Prostate gland (tissue), 2 donors: ENCODE results near the gene TJP1.

Experiments used
- POLR2A ChIP-seq: fragments of 450-650 bp; IDR thresholded peaks from one replicate; pipeline ENCODE4 v1.6.1; 2016; ENCODE audit warnings: antibody characterized with exemption, mild to moderate bottlenecking
- TF ChIP-seq, protein P1 (sequence below), 4 experiments: fragments of 200-600 bp in 2 of 4; fragments of 450-650 bp in 2 of 4; sonication (generic) in 2 of 4; IDR thresholded peaks; 1 replicate in 3 of 4; 2 replicates in 1 of 4; pipeline ENCODE4 v1.5.1; 2016 to 2019; ENCODE audit warnings: antibody characterized with exemption in 4 of 4, mild to moderate bottlenecking in 2 of 4, moderate library complexity in 2 of 4

DNA sequence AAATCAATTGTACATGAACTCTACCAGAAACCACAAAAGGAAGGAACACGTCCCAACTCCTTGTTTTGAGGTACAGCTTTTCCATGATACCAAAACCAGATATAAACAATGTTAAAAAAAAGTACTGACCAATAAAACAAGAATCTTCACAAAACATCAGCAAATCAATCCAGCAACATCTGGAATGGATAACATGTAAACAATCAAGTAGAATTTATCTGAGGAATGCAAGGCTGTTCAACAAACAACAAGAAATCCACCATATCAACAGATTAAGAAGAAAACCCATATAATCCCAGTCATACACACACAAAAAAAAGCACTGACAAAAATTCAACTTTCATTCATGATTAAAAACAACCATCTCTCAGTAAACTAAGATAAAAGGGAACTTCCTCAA is 26.7 kb downstream of the TJP1 start:
- TF ChIP-seq, protein P1, sequence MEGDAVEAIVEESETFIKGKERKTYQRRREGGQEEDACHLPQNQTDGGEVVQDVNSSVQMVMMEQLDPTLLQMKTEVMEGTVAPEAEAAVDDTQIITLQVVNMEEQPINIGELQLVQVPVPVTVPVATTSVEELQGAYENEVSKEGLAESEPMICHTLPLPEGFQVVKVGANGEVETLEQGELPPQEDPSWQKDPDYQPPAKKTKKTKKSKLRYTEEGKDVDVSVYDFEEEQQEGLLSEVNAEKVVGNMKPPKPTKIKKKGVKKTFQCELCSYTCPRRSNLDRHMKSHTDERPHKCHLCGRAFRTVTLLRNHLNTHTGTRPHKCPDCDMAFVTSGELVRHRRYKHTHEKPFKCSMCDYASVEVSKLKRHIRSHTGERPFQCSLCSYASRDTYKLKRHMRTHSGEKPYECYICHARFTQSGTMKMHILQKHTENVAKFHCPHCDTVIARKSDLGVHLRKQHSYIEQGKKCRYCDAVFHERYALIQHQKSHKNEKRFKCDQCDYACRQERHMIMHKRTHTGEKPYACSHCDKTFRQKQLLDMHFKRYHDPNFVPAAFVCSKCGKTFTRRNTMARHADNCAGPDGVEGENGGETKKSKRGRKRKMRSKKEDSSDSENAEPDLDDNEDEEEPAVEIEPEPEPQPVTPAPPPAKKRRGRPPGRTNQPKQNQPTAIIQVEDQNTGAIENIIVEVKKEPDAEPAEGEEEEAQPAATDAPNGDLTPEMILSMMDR (IDR thresholded peaks at IDR 0.05) = no peak
- no peak for TF ChIP-seq POLR2A
